RWPE2 (cell line): ENCODE data around the gene RALGAPB.

Source experiments
- ATAC-seq: fragments of 200-7000 bp; cut with Tn5 transposase; 3 replicates; pipeline ENCODE4 v1.9.1; 2021; ENCODE audit warnings: low read depth
- DNase-seq: peaks from one replicate; pipeline ENCODE4 v3.0.0-alpha.2; 2020; ENCODE audit warnings: low spot score
- H3K27ac ChIP-seq: fragments of 450-650 bp; 2 replicates; pipeline ENCODE4 v1.5.1; 2017; ENCODE audit warnings: mild to moderate bottlenecking; ENCODE audit not compliant: poor library complexity, severe bottlenecking
- H3K27me3 ChIP-seq: fragments of 250-450 bp; sonication (Bioruptor Pico); 2 replicates; pipeline ENCODE4 v1.5.1; 2021; ENCODE audit warnings: mild to moderate bottlenecking, moderate library complexity; ENCODE audit not compliant: insufficient read depth, poor library complexity, severe bottlenecking
- H3K36me3 ChIP-seq: fragments of 250-450 bp; sonication (Bioruptor Pico); 2 replicates; pipeline ENCODE4 v1.5.1; 2020; ENCODE audit warnings: low read depth, mild to moderate bottlenecking, moderate library complexity
- H3K4me1 ChIP-seq: fragments of 250-450 bp; sonication (Bioruptor Pico); 2 replicates; pipeline ENCODE4 v1.5.1; 2021; ENCODE audit warnings: mild to moderate bottlenecking, moderate library complexity; ENCODE audit not compliant: insufficient read depth, poor library complexity, severe bottlenecking
- H3K4me3 ChIP-seq: fragments of 250-450 bp; sonication (Bioruptor Pico); 2 replicates; pipeline ENCODE4 v1.5.1; 2021; ENCODE audit warnings: mild to moderate bottlenecking, moderate library complexity; ENCODE audit not compliant: severe bottlenecking
- H3K9me3 ChIP-seq: fragments of 250-450 bp; sonication (Bioruptor Pico); 2 replicates; pipeline ENCODE4 v1.5.1; 2021; ENCODE audit warnings: mild to moderate bottlenecking, moderate library complexity; ENCODE audit not compliant: severe bottlenecking
- TF ChIP-seq, protein P1 (sequence below): fragments of 450-650 bp; IDR thresholded peaks from one replicate; pipeline ENCODE4 v1.5.1; 2017; ENCODE audit warnings: mild to moderate bottlenecking, moderate library complexity; ENCODE audit not compliant: poor library complexity, severe bottlenecking

Gene RALGAPB

GRCh38 chr20:38599410-38599882, 126.8 kb downstream of the RALGAPB start:
- no peaks in the 10 kb centered on the region for H3K9me3 ChIP-seq
- H3K36me3 ChIP-seq, result no peaks in the 10 kb centered on the region
- no peak overlapping the region for H3K4me3 ChIP-seq
- no peak overlapping the region for H3K27ac ChIP-seq
- peaks cover 38% of the 10 kb centered on the region for H3K4me1 ChIP-seq
- H3K27me3 ChIP-seq, result no peaks in the 10 kb centered on the region
- peak; percentile 94 for DNase-seq
- peak; percentile 71 for ATAC-seq
- TF ChIP-seq, protein P1, sequence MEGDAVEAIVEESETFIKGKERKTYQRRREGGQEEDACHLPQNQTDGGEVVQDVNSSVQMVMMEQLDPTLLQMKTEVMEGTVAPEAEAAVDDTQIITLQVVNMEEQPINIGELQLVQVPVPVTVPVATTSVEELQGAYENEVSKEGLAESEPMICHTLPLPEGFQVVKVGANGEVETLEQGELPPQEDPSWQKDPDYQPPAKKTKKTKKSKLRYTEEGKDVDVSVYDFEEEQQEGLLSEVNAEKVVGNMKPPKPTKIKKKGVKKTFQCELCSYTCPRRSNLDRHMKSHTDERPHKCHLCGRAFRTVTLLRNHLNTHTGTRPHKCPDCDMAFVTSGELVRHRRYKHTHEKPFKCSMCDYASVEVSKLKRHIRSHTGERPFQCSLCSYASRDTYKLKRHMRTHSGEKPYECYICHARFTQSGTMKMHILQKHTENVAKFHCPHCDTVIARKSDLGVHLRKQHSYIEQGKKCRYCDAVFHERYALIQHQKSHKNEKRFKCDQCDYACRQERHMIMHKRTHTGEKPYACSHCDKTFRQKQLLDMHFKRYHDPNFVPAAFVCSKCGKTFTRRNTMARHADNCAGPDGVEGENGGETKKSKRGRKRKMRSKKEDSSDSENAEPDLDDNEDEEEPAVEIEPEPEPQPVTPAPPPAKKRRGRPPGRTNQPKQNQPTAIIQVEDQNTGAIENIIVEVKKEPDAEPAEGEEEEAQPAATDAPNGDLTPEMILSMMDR, result no peak

DNA sequence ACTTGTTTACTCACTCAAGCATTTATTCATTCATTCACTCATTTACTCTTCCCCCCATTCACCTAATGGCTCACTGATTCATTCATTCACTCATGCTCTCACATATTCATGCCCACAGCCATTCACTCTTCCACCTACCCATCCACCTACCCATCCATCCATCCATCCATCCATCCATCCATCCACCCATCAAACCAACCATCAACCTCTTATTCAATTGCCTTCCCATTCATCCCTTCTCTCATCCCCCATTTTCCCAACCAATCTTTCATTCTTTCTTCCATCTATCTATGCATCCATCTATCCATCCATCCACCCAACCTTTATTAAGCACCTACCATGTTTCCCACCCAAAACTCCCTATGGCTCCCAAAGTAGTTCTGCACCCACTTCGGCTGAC, 127.4 kb downstream of the RALGAPB start:
- DNase-seq, result no peak
- ATAC-seq, result no peak
- no peaks in the 10 kb centered on the region for H3K9me3 ChIP-seq
- H3K27ac ChIP-seq, result no peak overlapping the region
- no peak overlapping the region for H3K4me3 ChIP-seq
- no peaks in the 10 kb centered on the region for H3K27me3 ChIP-seq
- TF ChIP-seq, protein P1, result no peak
- no peaks in the 10 kb centered on the region for H3K36me3 ChIP-seq
- H3K4me1 ChIP-seq, result peaks cover 42% of the 10 kb centered on the region

DNA sequence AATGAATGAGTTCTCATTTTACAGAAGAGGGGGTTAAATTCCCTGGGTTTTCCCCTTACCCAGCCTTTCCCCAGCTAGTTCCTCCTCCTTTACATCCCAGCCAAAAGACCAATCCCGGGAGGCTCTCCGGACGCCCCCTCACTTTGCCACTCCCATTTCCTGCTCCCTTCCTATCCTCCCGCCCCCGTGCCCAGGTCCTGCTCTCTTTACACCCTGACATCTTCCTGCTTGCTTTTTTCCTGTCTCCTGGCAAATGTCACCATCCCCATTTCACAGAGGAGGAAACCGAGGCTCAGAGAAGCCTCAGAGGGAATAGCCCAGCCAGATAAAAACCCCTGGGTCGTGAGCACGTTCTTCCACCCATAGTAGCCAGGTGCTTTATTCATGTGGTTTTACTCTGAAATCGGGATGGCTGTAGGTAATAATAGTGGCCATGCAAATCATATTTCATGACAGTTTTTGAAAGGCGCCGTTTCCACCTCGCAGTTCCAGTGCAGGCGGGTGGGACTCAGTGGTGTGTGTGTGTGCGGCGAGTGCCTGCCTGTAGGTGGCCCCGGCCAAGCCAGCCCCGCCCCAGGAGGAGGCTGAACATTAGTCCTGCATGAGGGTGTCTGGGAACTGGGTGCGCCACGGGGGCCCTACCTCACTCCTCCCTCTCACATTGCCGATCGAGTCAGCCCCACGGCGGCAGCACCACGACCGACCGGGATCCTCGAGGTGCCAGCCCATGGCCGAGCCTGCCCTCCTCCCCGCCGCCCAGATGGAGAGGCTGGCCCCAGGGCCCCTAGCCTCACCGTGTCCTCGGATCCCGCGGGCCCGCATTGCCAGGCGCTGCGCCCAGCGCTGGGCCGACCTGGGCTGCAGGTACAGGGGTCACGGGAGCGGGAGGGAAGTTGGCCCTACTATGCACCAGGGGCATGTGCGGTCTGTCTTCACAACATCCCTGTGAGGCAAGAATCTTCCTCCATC, 128.9 kb downstream of the RALGAPB start, which contains the start of gene ARHGAP40:
TSS of gene ARHGAP40 (plus strand) at position 594 of the 969 bp plus-strand sequence.
- DNase-seq (peak; percentile 86), ATAC-seq (peak; percentile 24; the same call in 1 of the 3 replicates)
- Histone ChIP-seq H3K36me3 (no peaks in the 10 kb centered on the region), H3K27ac (no peak within 1 kb of the TSS), H3K4me1 (peaks cover 48% of the 10 kb centered on the region), H3K4me3 (peak within 1 kb of the TSS; percentile 16), H3K27me3 (no peaks in the 10 kb centered on the region), H3K9me3 (no peaks in the 10 kb centered on the region)
- TF ChIP-seq, protein P1, result peak; percentile 46

DNA sequence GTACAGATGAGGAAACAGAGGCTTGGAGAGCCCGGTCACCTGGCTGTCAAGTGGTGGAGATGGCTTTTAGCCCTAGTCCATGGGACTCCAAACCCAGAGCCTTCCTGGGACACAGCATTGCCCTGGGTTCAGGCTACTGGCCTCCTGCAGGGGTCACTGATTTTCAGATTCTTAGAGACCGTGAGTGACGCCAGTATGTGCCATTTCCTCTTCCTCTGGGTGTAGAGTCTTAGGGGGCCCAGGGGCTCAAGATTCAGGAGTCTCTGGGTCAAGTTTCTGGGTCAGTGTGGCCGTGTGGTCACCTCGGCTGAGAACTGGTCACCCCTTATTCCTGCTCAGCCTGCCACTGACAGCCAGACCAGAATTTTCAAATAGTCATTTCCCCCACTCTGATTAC, 129.5 kb downstream of the RALGAPB start:
- Histone ChIP-seq H3K9me3 (no peaks in the 10 kb centered on the region), H3K4me3 (peak overlapping the region; percentile 16), H3K4me1 (peaks cover 48% of the 10 kb centered on the region), H3K27me3 (no peaks in the 10 kb centered on the region), H3K27ac (no peak overlapping the region), H3K36me3 (no peaks in the 10 kb centered on the region)
- ATAC-seq (no peak), DNase-seq (no peak)
- TF ChIP-seq, protein P1, result peak; percentile 9
